ENCODE measurements around the gene H2AZ2.

Gene H2AZ2

DNA sequence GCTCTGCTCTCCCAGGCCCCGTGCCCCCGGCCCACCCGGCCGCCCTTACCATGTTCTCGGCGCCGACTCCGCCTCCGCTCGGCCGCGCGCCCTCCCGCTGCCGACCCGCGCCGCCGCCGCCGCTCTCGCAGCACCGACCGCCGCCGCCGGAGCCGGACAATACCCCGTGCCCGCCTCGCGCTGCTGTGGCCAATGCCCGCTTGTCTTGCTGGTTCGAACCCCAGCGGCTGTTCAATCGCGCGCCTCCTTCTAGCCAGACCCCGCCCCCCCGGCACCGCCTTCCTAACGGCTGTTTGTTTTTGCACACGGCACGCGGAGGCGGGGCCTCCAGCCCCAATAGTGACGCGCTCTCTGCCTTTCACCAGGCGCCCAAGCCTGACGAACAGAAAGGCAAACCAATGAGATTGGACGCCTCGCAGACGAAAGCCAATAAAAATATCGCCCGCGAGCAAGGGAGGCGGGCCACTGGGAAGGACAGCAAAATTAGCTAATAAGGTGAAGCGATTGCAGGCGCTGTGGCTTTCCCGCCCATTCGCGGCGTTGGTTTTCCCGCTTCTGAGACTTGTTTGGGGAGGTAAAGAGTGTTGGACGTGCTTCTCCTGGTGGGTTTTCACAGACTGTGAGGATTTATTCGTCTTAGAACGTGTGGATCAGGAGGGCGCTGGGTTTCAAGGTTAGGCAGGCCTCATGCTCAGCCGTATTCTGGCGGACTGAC is at the start of gene H2AZ2:
TSS of gene H2AZ2 (minus strand) at position 168 of the 715 bp plus-strand sequence. CDS start at position 52, 116 bp downstream.
- Histone ChIP-seq H3K4me1 (peaks cover 21% of the 10 kb centered on the region), H3K36me3 (replicated peaks) (no peaks in the 10 kb centered on the region), H3K9me3 (no peaks in the 10 kb centered on the region), H3K4me3 (peak within 1 kb of the TSS; percentile 67), H3K27me3 (ENCODE audit: low read depth) (no peaks in the 10 kb centered on the region)
- in situ Hi-C loops (cut with MboI; ENCODE audit: low sequenced_read_pairs): loop anchor here (25.0 kb wide), 1 partner anchor 264 kb away; the partner anchor contains the start of gene TBRG4
- peak; percentile 99 to 100 for DNase-seq (ENCODE audit: low spot score in 2 of 2)

DNA sequence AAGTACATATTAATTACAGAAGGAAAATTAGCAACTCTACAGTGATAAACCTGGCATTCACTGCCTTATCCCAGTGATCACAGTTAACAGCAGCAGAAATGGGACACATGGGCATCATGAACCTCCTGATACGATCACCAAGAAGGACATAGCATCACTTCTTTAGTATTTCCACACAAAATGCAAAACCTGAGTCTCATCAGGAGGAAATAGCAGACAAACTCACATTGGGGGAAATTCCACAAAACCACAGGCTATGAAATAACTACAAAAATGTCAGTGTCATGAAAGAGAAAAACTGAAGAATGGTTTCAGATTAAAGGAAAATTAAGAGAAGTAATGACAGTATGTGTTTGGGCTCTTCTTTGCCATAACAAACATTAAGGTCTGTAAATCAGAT is 49.4 kb upstream of the H2AZ2 start:
- no peaks in the 10 kb centered on the region for H3K4me1 ChIP-seq
- no peaks in the 10 kb centered on the region for H3K27me3 ChIP-seq (ENCODE audit: low read depth)
- no peak overlapping the region for H3K4me3 ChIP-seq
- H3K9me3 ChIP-seq: no peaks in the 10 kb centered on the region
- in situ Hi-C loops (cut with MboI; ENCODE audit: low sequenced_read_pairs): no loop called here
- H3K36me3 ChIP-seq (replicated peaks): no peaks in the 10 kb centered on the region
- DNase-seq (ENCODE audit: low spot score in 2 of 2): no peak

DNA sequence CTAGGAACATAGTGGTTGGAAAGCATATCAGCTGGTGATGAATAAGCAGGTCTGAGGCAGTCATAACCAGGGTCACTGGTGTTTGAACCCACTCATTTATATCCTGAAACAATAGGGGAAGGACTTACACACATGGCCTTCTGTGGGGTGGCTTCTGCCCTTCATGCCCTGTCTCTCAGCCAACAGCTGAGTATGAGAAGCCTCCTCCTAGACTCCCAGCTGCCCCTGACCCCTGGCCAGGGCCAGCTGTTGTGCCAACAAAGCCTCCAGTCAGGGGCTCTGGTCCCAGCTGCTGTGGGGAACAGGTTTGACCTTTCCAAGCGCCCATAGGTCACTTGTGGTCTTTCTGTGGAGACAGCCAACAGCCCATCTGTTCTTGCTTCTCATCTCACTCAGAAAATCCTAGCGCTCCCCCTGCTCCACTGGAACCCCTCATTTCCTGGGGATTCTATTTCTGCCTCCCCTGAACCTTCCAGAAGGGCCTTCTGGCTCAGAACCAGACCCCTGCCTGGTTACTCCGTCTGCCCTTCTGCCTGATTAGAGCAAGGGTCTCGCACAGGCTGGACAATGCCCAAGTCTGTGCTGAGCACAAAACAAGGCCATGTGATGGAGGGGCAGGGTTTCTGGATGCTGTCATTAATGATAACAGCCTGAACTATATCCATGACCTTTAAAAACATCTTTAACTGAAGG is 47.1 kb upstream of the H2AZ2 start:
- H3K4me1 ChIP-seq: no peaks in the 10 kb centered on the region
- in situ Hi-C loops (cut with MboI; ENCODE audit: low sequenced_read_pairs): no loop called here

DNA sequence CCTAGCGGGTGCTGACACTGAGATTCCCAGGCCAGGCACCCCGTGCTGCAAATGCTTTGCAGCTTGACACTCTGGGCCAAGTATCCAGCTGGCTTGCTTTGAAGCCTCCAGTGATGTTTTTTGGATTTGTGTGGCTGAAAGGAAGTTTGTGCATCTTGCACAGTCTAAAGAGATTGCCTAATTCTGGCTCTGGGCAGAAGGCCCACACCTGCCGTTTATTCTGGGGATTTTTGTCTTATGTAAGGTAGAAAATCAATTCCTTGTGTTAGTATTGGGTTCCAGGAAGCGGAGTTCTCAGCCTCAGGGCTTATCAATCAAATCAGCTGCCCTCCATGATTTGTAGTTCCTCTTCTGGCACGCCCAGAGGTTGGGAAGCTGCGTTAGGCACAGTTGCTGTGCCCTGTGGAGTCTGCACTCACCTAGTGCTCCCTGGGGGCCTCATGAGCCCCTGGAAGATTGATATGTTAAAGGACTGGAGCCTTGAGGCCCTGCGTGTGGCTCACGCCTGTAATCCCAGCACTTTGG is 45.9 kb upstream of the H2AZ2 start:
- H3K27me3 ChIP-seq (ENCODE audit: low read depth): no peaks in the 10 kb centered on the region
- H3K9me3 ChIP-seq: no peaks in the 10 kb centered on the region
- H3K36me3 ChIP-seq (replicated peaks): no peaks in the 10 kb centered on the region
- H3K4me3 ChIP-seq: no peak overlapping the region
- H3K4me1 ChIP-seq: no peaks in the 10 kb centered on the region
- no peak for DNase-seq (ENCODE audit: low spot score in 2 of 2)
- in situ Hi-C loops (cut with MboI; ENCODE audit: low sequenced_read_pairs): no loop called here

More for the DNA sequence above, 47.1 kb upstream of the H2AZ2 start:
- H3K9me3 ChIP-seq: no peaks in the 10 kb centered on the region
- no peak overlapping the region for H3K4me3 ChIP-seq
- no peak for DNase-seq (ENCODE audit: low spot score in 2 of 2)
- no peaks in the 10 kb centered on the region for H3K27me3 ChIP-seq (ENCODE audit: low read depth)
- no peaks in the 10 kb centered on the region for H3K36me3 ChIP-seq (replicated peaks)

DNA sequence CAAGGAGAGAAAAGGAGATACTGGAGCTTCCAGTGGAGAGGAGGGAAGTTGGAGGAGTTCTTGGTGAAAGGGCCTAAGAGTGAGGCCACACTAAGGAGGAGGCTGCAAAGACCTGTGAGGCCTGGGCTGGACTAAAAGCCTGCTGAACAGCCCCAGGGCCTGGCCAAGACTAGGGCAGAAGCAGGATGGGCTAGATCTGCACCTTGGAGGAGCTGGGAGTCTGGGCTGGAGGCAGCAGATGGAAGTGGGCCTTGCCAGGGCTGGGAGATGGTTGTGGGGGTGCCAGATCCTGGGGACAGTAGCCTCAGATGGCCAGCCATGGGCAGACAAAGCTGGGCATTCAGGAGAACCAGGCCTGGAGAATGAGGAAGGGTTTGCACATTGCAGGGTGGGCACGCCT is 43.9 kb upstream of the H2AZ2 start:
- no peaks in the 10 kb centered on the region for H3K36me3 ChIP-seq (replicated peaks)
- no peaks in the 10 kb centered on the region for H3K9me3 ChIP-seq
- H3K4me3 ChIP-seq: no peak overlapping the region
- H3K4me1 ChIP-seq: no peaks in the 10 kb centered on the region
- DNase-seq (ENCODE audit: low spot score in 2 of 2): no peak
- no peaks in the 10 kb centered on the region for H3K27me3 ChIP-seq (ENCODE audit: low read depth)
- in situ Hi-C loops (cut with MboI; ENCODE audit: low sequenced_read_pairs): no loop called here

DNA sequence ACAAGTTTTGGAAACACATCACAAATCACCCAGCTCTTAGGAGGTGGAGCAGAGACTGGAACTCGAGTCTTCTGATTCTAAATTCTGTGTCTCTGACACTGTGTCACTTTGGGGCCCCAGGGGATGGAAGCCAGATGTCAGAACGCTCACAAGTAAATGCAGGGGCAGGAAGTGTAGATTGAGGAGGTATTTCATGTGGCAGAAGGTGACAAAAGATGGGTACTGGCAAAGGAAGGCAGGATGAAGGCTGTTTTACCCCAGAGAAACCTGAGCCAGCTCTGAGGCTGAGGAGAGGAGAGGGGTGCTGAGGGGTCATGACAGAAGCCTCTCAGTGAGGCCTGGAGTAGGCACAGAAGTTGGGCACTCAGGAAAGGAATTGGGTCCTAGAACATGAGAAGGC is 43.5 kb upstream of the H2AZ2 start:
- Histone ChIP-seq H3K27me3 (ENCODE audit: low read depth) (no peaks in the 10 kb centered on the region), H3K9me3 (no peaks in the 10 kb centered on the region), H3K36me3 (replicated peaks) (no peaks in the 10 kb centered on the region), H3K4me1 (no peaks in the 10 kb centered on the region), H3K4me3 (no peak overlapping the region)
- no peak for DNase-seq (ENCODE audit: low spot score in 2 of 2)
- in situ Hi-C loops (cut with MboI; ENCODE audit: low sequenced_read_pairs): no loop called here

DNA sequence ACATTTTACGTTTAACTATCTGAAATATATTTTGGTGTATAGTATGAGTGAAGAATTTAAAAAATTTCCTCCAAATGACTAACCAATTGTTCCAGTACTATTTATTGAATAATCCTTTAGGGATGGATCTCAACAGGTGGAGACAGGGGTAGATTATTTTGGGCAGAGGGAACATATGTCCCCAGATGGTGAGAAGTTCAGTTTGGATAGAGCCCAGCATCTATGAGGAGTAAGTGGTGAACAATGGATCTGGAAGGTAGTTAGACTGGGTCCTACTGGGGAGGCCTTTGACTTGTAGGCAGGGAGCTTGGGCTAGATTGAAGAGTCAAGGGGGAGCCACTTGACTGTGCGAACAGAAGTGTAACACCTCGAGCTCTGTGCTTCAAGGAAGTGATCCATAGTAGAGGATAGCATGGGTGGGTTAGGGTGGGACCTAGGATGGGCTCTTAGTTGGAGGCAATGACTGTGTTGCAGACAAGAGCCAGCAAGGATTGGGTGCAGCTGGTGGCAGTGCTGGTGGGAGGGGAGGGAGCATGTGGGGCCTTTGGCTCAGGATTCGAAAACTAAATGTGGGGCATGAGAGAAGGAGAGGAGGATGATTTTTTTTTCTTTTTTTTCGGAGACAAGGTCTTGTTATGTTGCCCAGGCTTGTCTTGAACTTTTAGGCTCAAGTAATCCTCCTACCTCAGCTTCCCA is 41.3 kb upstream of the H2AZ2 start:
- H3K9me3 ChIP-seq: no peaks in the 10 kb centered on the region

DNA sequence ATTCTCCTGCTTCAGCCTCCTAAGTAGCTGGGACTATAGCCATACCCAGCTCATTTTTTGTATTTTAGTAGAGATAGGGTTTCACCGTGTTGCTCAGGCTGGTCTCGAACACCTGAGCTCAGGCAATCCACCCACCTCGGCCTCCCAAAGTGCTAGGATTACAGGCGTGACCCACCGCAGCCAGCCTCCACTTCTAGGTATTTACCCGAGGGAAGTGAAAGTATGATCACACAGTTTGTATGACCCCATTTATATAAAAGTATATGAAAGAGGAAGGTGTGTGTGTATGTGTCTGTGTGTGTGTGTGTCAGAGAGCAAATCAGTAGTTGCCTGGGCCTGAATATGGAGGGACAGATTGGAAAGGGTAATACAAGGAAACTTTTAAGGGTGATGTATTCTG is 39.4 kb upstream of the H2AZ2 start:
- Histone ChIP-seq H3K9me3 (no peaks in the 10 kb centered on the region), H3K4me1 (peaks cover 12% of the 10 kb centered on the region), H3K36me3 (replicated peaks) (peaks cover 11% of the 10 kb centered on the region), H3K4me3 (no peak overlapping the region), H3K27me3 (ENCODE audit: low read depth) (no peaks in the 10 kb centered on the region)
- in situ Hi-C loops (cut with MboI; ENCODE audit: low sequenced_read_pairs): no loop called here
- DNase-seq (ENCODE audit: low spot score in 2 of 2): no peak

More for the DNA sequence above, 41.3 kb upstream of the H2AZ2 start:
- H3K36me3 ChIP-seq (replicated peaks): no peaks in the 10 kb centered on the region
- DNase-seq (ENCODE audit: low spot score in 2 of 2): no peak
- no peaks in the 10 kb centered on the region for H3K27me3 ChIP-seq (ENCODE audit: low read depth)
- H3K4me3 ChIP-seq: no peak overlapping the region
- in situ Hi-C loops (cut with MboI; ENCODE audit: low sequenced_read_pairs): no loop called here
- H3K4me1 ChIP-seq: no peaks in the 10 kb centered on the region

DNA sequence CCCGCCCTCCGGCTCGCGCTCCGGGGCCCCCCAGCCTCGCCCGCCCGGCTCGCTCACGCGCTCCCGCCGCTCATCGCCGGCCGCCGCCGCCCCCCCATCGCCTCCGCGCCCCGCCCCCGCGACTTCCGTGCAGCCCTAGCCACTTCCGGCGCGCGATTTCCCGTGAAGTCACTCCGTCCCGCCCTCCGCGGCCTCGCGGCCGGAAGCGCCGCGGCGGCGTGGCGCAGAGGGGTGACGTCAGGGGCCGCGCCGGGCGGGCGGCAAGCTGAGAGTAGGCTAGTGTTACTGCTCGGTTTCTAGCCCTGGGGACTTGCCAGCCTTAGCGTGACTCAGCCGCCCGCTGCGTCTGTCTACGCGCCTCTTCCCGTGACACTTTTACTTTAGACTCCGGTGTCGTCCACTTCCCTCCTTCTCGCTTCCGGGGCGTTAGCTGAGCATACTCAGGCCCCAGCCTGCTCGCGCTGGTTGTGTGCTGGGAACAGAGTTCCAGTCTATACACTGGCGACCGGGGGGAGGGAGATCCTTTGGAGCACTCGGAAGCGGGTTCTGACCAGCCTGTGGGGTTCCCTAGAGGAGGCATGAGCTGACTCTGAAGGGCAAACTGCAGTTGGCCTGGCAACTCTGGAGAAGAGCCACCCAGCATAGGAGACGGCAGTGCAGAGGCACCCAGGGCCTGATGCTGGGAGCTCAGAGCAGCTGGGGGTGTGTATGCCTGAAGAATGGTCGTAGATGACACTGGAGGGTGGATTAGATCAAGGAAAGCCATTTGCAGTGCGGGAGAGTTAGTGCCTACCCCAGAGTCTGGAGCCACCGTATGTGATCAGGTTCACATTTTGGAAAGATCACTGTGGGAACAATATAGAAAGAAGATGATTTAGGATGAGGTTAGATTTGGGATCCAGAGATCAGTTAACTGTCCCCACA is 37.8 kb upstream of the H2AZ2 start, which contains the start of gene PURB:
TSS of gene PURB (minus strand) at position 137 of the 924 bp plus-strand sequence. CDS start 182 bp downstream, outside the sequence.
- in situ Hi-C loops (cut with MboI; ENCODE audit: low sequenced_read_pairs): no loop called here
- peak; percentile 83 to 95 for DNase-seq (ENCODE audit: low spot score in 2 of 2)
- peaks cover 20% of the 10 kb centered on the region for H3K4me1 ChIP-seq

DNA sequence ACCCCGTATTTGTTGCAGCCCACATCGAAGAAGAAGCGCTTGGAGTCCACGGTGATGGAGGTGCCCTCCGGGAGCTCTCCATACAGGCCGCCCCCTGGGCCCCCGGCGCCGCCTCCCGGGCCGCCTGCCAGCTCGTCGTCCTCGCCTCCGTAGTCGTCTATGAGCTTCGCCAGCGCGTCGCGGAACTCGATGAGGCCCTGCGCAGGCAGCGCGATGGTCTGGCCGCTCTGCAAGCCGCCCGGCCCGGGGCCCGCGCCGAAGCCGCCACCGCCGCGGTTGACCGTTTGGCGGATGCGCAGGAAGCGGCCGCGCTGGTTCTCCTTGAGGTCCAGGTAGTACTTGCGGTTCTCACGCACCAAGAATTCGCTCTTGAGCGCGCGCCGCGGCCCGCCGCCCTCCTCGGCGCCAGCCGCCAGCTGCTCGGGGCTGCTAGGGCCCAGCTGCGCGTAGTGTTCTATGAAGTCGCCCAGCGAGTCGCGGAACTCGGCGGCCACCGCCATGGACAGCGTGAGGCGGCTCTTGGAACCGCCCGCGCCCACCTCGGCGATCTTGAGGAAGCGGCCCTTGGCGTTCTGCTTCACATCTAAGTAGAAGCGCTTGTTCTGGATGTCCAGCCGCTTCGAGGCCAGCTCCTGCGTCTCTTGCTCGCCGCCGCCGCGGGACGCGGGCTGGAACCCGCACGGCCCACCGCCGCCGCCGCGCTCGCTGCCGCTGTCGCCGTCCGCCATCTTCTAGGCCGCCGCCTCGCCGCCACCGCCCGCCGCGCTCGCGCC is 36.9 kb upstream of the H2AZ2 start:
- no peaks in the 10 kb centered on the region for H3K9me3 ChIP-seq
- H3K27me3 ChIP-seq (ENCODE audit: low read depth): no peaks in the 10 kb centered on the region
- H3K4me3 ChIP-seq: peak overlapping the region; percentile 66
- peak in 1 of 2 experiments; percentile 55 for DNase-seq (ENCODE audit: low spot score in 2 of 2)
- peaks cover 15% of the 10 kb centered on the region for H3K36me3 ChIP-seq (replicated peaks)
- in situ Hi-C loops (cut with MboI; ENCODE audit: low sequenced_read_pairs): no loop called here
- H3K4me1 ChIP-seq: peaks cover 20% of the 10 kb centered on the region

More for the DNA sequence above, 37.8 kb upstream of the H2AZ2 start, which contains the start of gene PURB:
- Histone ChIP-seq H3K27me3 (ENCODE audit: low read depth) (no peaks in the 10 kb centered on the region), H3K9me3 (no peaks in the 10 kb centered on the region), H3K4me3 (peak within 1 kb of the TSS; percentile 80), H3K36me3 (replicated peaks) (peaks cover 15% of the 10 kb centered on the region)

DNA sequence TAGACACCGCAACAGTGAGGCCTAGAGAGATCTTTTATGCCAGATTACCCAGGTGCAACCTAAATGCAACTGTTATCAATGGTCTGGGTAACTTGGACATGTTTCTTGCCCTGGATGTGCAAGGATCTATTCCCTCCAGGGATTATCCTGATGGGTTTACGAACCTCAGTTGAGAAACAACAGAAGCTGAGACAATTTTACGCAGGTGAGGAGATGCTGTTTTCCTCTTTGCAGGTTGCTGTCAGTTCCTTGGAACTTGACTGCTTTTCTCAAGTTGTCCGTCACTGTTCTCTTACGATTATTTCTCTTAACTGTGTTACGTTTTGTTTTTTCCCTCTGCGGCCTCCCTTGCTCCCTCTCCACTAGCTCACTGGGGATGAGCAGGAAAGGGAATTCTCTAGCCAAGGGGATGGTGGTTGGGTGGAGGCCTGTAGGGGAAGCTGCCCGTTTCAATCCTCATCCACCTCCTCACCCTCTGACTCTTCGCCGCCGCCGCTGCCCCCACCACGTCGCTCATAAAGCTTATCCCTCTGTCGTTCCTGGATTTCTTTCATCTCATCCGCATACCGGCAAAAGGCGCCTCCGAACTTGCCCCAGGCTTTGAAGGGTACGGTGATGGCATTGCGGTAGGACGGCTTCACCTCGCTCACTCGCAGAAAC is 36.2 kb upstream of the H2AZ2 start:
- H3K36me3 ChIP-seq (replicated peaks): peaks cover 18% of the 10 kb centered on the region
- peaks cover 23% of the 10 kb centered on the region for H3K4me1 ChIP-seq
- in situ Hi-C loops (cut with MboI; ENCODE audit: low sequenced_read_pairs): no loop called here
- DNase-seq (ENCODE audit: low spot score in 2 of 2): no peak
- no peaks in the 10 kb centered on the region for H3K9me3 ChIP-seq
- H3K27me3 ChIP-seq (ENCODE audit: low read depth): no peaks in the 10 kb centered on the region
- H3K4me3 ChIP-seq: peak overlapping the region; percentile 66

DNA sequence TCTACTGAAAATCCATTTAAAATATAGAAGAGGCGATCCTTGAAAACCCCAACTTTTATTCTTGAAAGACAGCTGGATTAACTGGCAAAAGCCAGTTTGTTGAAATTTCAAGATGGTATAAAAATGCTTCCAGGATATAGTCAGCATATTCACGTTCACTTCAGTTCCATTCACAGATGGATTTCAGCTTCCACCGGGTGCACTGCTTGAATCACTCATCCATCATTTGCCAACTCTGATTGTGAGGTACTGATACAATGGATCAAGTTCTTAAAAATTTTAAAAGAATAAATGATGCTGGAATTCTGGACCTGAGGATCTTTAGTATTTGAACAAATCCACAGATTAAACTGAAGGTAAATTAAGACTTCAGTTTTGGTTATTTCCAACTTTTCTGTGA is 35.0 kb upstream of the H2AZ2 start:
- in situ Hi-C loops (cut with MboI; ENCODE audit: low sequenced_read_pairs): no loop called here
- Histone ChIP-seq H3K36me3 (replicated peaks) (peaks cover 18% of the 10 kb centered on the region), H3K27me3 (ENCODE audit: low read depth) (no peaks in the 10 kb centered on the region), H3K4me1 (peaks cover 23% of the 10 kb centered on the region), H3K9me3 (no peaks in the 10 kb centered on the region), H3K4me3 (peak overlapping the region; percentile 19)
- no peak for DNase-seq (ENCODE audit: low spot score in 2 of 2)
